GM19455 (cell line): Measurements from ENCODE around the gene EFTUD2.
"Not testable (repeated sequence)": the region's sequence is repeated elsewhere in the genome, so short reads cannot be mapped to it uniquely, and the experiment has no call there.

ENCODE experiments used
- ATAC-seq: cut with Tn5 transposase; IDR thresholded peaks from one replicate; pipeline ENCODE4 v1.9.1; 2021; ENCODE audit not compliant: unreplicated experiment

EFTUD2 gene

DNA sequence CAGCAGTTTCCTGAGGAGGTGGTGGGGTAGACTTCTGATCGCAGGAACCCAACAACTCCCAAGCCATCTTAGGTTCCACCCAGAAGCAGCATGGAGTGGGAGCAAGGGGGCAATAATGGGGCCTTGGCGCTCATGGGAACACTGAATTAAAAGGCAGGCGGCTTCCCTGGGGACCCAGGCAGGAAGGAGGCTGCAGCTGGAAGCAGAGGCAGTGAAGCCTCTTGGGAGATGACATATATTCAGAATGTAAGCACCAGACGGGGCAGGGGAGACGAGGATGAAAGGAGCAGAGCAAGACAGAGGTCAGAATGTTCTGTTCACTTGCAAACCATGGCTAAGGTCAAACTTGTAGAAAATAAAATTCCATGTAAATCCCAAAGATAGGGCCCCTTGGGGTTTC lies 48.6 kb downstream of the EFTUD2 start:
- no peak for ATAC-seq

DNA sequence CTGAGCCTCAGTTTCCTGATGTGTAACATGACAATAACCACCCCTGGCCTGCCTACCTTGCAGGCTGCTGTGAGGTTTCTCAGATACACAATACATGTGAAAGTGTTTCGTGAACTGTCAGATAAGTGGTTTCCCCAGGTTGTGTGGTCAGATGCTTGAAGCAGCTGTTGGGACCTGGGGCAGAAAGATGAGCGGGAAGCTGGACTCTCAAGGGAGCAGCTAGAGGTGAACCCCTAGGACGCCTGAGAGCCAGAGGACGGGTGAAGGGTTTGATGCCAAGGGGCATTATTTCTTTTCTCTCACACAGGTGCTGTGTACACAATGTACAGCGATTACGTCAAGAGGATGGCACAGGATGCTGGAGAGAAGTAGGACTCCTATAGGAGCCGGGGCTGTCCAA lies 49.2 kb downstream of the EFTUD2 start:
- ATAC-seq = no peak

- no peak for ATAC-seq
These were observed 50.2 kb downstream of the EFTUD2 start for GRCh38 chr17:44848961-44849489.

DNA sequence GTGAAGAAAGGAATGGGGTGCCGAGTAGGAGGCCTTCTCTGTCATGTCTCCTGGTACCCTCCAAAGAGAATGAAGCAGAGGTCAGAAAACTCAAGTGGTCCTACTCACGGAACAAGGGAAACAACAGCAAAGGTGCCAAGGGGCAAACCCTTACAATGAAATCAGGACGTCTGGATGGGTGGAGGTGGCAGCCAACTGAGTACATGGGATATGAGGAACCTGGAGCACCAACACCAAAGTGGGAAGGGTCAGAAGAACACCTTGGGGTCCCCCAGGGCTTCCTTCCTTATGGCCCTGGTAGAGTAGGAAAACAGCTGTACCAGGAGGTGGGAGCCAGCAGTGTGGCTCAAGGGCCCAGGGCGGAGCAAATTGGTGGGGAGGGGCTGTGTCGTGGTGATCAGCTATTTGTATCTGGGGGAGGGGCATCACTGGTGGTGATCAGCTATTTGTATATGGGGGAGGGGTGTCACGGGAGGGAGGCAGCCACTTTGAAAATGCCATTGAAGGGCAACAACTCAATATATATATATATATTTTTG lies 50.9 kb downstream of the EFTUD2 start:
- no peak for ATAC-seq

GRCh38 chr17:44847586-44847985 lies 51.7 kb downstream of the EFTUD2 start, which contains the start of gene HIGD1B:
Gene HIGD1B, plus strand, starts transcription at chr17:44847883. Its CDS starts 270 bp downstream, at chr17:44848153.
- no peak for ATAC-seq

- no peak for ATAC-seq
These were observed 53.0 kb downstream of the EFTUD2 start for GRCh38 chr17:44846206-44846605.

DNA sequence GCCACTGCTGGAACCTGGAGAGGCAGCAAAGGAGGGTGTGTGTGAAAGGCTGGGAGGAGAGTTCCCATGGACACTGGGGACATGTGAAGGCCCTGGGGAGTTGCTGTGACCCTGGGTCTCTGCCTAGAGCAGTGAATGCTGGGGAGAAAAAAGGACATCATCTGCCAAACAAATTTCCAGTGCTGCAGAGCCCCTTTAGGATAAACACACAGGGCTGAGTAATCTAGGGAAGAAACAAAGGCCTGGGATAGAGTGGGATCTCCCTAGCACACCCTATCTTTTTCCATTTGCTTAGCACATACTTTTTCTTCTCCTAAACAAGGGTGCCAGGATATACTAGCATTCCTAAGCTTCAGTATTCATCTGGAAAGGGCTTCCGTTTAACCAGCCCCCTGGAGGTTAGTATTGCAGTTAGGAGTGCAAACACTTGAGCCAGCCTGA lies 54.8 kb downstream of the EFTUD2 start:
- no peak for ATAC-seq

DNA sequence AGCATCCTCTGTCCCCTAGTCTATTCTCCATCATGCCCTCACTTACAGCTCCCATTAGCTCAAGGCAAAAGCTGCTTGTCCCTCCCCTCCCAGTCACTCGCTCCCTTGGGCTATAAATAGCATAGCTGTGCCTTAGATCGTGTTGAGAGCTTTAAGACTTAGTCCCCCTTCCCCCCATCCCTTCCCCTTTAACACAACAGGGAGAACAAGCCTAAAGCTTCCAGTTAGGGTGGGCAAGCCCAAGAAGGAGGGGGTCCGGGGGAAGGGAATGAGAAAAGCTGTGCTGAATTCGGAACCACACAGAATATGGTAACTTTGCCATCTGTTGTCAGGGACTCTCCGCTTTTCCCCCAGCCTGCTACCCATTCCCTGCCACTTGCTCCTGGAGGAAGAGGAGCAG lies 56.5 kb downstream of the EFTUD2 start:
- ATAC-seq = no peak

DNA sequence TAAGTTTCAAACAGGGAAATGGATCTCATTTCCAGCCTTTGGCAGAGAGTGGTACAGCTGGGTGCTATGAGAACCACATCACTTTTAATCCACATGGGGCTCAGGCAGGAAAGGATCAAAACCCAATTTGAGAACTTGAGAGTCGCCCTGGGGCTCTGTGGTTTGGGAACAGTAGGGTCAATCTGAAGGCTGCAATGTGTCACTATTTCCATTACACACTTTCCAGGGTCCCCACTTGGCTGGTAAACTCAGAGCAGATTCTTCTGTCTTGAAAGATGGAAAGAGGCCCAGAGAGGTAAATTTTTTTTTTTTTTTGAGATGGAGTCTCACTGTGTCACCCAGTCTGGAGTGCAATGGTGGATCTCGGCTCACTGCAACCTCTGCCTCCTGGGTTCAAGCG lies 58.3 kb downstream of the EFTUD2 start:
- no peak for ATAC-seq

DNA sequence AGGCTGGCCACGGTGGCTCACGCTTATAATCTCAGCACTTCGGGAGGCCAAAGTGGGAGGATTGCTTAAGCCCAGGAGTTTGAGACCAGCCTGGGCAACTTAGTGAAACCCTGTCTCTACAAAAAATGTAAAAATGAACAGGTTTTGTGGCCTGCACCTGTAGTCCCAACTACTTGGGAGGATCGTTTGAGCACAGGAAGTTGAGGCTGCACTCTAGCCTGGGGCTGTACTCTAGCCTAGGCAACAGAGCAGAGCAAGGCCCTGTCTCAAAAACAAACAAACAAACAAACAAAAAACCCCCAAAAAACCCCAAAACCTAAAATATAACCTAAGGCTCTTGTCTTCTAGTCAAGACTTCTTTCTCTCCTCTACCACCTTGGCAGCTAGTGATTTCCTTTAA lies 59.0 kb downstream of the EFTUD2 start:
- no peak for ATAC-seq

DNA sequence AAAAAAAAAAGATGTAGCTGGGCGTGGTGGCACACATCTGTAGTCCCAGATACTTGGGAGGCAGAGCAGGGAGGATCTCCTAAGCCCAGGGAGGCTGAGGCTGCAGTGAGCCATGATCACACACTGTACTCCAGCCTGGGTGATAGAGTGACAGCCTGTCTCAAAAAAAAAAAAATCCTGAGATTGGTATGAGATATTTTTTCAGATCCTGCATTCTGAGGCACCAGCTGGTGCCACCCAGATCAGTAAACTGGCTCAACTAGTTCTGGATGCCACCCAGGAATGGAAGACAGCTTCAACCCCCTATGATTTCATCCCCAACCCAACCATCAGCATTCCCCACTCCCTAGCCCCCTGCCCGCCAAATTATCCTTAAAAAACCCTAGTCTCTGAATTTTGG lies 62.0 kb downstream of the EFTUD2 start:
- ATAC-seq = no peak

DNA sequence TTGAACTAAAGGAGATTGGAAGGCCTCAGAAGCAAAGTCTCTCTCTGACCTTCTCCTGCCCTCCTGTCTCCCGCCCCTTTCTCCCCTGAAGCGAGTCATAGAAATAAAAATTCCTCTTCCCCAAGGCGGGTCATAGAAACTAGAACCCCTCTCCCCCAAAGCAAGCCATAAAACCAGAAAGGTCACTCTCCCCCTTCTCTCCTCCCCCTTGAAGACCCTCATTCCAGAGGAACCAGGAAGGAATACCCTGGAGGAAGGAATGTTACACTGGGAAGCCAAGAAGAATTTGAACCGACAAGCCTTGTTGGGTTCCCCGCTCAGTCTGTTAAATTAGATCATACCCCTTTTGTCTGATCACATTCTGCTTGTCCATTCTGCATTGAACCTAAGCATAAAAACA lies 66.4 kb downstream of the EFTUD2 start:
- ATAC-seq = no peak

- ATAC-seq = no peak
These were observed 67.9 kb downstream of the EFTUD2 start for GRCh38 chr17:44831371-44831770.

GRCh38 chr17:44830359-44831288 lies 68.6 kb downstream of the EFTUD2 start:
- ATAC-seq = no peak

- ATAC-seq = no peak
These were observed 69.5 kb downstream of the EFTUD2 start, which contains the start of gene GJC1 for GRCh38 chr17:44829523-44830358. Gene GJC1, minus strand, starts transcription at chr17:44830287. Its CDS starts 24,470 bp downstream, at chr17:44805817.

GRCh38 chr17:44828919-44829522 lies 70.2 kb downstream of the EFTUD2 start:
- ATAC-seq = no peak

DNA sequence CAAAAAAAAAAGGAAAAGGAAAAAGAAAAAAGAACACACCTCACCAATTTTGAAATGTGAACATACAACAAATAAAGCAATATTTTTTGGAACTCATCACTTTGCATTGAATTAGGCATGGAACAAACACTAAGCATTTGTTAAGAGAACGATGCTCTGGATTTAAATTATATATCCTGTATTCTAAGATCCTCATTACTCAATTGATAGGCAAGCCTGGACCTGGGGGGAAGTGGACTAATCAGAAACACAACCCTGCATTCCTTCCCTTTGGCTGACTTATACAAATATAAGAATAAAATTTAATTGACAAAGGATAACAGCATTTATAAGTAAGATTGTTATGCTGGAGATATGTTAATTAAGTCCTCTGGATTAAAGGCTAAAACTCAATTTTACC lies 71.4 kb downstream of the EFTUD2 start:
- ATAC-seq = no peak

DNA sequence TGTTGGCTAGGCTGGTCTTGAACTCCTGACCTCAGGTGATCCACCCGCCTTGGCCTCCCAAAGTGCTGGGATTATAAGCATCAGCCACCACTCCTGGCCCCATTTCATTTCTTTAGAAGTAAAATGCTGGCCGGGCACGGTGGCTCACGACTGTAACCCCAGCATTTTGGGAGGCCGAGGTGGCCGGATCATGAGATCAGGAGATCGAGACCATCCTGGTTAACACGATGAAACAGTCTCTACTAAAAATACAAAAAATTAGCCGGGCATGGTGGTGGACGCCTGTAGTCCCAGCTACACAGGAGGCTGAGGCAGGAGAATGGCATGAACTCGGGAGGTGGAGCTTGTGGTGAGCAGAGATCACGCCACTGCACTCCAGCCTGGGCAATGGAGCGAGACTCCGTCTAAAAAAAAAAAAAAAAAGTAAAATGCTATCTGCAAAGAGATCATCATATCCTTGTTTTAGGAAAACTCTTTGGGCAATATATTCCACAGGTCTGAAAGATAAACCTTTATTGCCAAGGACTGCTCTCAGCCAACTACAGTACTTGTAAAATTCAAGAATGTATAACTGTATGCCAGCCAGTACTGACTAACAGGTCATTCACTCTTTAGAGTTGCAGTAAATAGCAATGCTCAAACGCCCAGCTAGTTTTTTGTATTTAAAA lies 73.0 kb downstream of the EFTUD2 start:
- ATAC-seq = no peak

DNA sequence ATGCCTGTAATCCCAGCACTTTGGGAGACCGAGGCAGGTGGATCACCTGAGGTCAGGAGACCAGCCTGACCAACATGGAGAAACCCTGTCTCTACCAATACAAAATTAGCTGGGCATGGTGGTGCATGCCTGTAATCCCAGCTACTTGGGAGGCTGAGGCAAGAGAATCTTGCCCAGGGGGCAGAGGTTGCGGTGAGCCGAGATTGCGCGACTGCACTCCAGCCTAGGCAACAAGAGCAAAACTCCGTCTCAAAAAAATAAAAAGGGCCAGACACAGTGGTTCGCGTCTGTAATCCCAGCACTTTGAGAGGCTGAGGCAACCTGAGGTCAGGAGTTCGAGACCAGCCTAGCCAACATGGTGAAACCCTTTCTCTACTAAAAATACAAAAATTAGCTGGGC lies 74.0 kb downstream of the EFTUD2 start:
- ATAC-seq = not testable (repeated sequence)

DNA sequence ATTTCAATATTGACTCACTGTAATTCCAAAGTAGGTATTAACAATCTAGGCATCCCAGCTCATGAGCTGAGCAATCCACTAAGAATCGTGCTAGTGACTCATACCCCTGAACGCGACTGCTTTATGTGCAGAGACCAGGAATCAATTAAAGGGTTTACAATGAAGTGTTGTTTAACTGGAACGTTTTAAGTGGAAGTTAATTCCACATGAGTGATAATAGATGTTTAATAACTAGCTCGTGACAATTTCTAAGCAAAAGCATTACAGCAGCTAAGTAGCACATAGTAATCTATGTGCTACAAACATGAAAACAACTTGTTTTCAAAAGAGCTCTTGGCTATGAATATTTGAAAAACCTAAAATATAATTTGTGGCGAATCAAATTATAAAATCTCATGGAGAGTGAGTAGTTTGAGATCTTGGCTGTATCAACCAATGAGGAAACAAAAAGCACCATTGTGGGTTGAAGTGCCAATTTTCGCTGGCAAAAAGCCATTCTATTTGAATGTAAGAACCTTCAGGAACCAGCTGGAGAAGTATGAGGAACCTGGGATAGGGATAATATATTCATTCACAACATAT lies 78.5 kb downstream of the EFTUD2 start:
- no peak for ATAC-seq
